ENCODE results near the gene TBC1D21. TPM values are rescaled to one million over a fixed set of nuclear protein-coding genes. Genes with fewer than 3 reads are reported as not detected.

Gene TBC1D21
- total and polyA plus RNA-seq, 12 donors, result not detected

- no peak for TF ChIP-seq CTCF (IDR thresholded peaks at IDR 0.05)
- no peaks in the 10 kb centered on the region for H3K9me3 ChIP-seq
- DNase-seq (no peak), ATAC-seq (no peak)
- H3K27ac ChIP-seq, result no peak overlapping the region
- H3K27me3 ChIP-seq, result no peaks in the 10 kb centered on the region
- H3K4me1 ChIP-seq, result peaks cover 0 to 4% (median 0%) of the 10 kb centered on the region in 9 donors
- intact Hi-C loops (cut with DNase I), result loop anchor here in 7 of 10 donors (5.0 to 10.0 kb wide), 6 partner anchors 63 to 335 kb away; no protein-coding TSS in a partner anchor
- H3K4me3 ChIP-seq, result no peak overlapping the region
- H3K36me3 ChIP-seq, result no peaks in the 10 kb centered on the region
- WGBS, 2 donors, result 72 to 73% methylated on average over 15 of the region's 15 CpGs
These were observed 26.1 kb downstream of the TBC1D21 start for GRCh38 chr15:73899197-73900094.

GRCh38 chr15:73900095-73900712, 26.8 kb downstream of the TBC1D21 start:
- intact Hi-C loops (cut with DNase I), result loop anchor here in 7 of 10 donors (10.0 kb wide), 4 partner anchors 175 to 335 kb away; no protein-coding TSS in a partner anchor
- Histone ChIP-seq H3K4me1 (peaks cover 0 to 4% (median 0%) of the 10 kb centered on the region in 9 donors), H3K27me3 (no peaks in the 10 kb centered on the region), H3K27ac (no peak overlapping the region), H3K36me3 (no peaks in the 10 kb centered on the region), H3K9me3 (peaks cover 0 to 4% (median 0%) of the 10 kb centered on the region in 11 donors), H3K4me3 (no peak overlapping the region)
- ATAC-seq (no peak), DNase-seq (no peak)
- 80 to 89% methylated on average over 10 of the region's 10 CpGs for WGBS, 2 donors
- no peak for TF ChIP-seq CTCF (IDR thresholded peaks at IDR 0.05)

DNA sequence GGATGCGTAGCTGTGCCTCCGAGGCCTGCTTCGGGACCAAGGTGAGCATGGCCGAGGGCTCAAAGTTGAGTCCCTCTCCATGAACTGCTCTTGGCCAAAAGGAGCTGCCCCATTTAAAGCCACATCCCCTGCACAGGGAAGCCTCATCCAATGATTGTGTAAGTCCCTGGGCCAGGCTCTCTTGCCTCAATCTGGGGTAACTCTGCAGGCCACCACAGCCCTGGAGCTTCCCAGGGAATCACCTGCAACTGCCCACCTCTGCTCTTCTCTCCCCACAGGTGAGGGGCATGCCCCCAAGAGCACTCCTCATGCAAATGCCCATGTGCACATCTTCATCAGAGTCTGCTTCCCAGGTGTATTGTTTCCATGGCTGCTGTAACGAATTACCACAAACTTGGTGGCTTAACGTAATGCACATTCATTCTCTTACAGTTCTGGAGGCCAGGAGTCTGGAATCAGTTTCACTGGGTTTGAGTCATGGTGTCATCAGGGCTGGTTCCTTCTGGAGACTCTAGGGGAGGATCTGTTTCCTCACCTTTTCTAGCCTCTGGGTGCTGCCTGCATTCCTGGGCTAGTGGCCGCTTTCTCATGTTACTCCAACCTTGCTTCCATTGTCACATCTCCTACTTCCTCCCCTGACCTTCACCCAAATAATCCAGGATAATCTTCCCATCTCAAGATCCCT, 27.9 kb downstream of the TBC1D21 start:
- no peak for TF ChIP-seq CTCF (IDR thresholded peaks at IDR 0.05)
- Histone ChIP-seq H3K4me1 (peaks cover 0 to 4% (median 0%) of the 10 kb centered on the region in 9 donors), H3K27me3 (no peaks in the 10 kb centered on the region), H3K27ac (no peak overlapping the region), H3K36me3 (no peaks in the 10 kb centered on the region), H3K4me3 (no peak overlapping the region), H3K9me3 (peaks cover 0 to 6% (median 0%) of the 10 kb centered on the region in 11 donors)
- ATAC-seq (no peak), DNase-seq (no peak)
- WGBS, 2 donors, result 91 to 94% methylated on average over 7 of the region's 7 CpGs
- intact Hi-C loops (cut with DNase I), result loop anchor here in 7 of 10 donors (10.0 kb wide), 4 partner anchors 176 to 336 kb away; no protein-coding TSS in a partner anchor

All from heart right ventricle (tissue), 16 donors.